GM19035 (cell line): ENCODE results near the gene RCOR1.

Source experiments
- ATAC-seq: cut with Tn5 transposase; IDR thresholded peaks from one replicate; pipeline ENCODE4 v1.9.1; 2021; ENCODE audit not compliant: unreplicated experiment

The RCOR1 gene

DNA sequence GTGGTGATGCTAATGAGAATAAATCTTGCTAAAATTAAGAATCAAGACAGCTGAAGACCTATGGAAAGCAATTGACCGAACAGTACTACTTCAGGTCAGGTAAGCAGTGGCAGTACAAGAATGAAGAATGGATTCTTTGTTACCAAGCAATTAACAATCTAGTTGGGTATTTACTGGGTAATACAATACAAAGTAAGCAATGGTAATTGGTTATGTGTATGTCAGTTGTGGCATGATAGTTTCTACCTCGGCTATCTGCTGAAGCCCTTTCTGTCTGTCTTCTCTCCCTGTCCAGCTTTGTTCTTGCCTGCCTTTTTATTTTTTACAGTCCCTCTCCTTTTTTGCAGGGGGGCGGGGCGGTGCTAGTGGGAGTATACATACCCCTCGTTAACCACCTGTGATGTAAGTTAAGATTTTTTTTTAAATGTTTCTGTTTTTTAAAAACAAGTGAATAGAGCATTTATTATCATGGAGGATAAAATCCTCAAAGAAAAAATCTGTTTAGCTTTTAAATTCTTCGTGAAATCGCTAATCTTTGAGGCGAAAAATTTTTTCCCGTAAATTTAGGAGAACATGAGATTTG is 75.9 kb downstream of the RCOR1 start:
- no peak for ATAC-seq

GRCh38 chr14:102671410-102671809 is 79.0 kb downstream of the RCOR1 start:
- ATAC-seq = no peak

DNA sequence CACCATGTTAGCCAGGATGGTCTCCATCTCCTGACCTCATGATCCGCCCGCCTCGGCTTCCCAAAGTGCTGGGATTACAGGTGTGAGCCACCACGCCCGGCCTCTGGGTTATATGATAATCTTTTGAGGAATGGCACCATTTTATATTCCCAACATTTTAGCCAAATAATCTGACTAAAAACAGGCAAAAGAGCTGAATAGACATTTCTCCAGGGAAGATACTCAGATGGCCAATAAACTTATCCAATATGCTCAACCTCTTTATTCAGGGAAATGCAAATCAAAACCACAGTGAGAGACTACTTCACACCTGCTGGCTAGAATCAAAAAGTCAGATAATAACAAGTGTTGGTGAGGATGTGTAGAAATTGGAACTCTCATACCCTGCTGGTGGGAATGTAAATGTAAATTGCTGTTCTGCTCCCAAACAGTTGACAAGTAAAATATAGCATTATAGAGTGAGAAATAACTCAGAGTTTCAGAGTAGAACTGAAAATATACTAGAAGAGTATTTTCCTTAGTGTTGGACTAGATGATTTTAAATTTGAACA is 80.0 kb downstream of the RCOR1 start:
- no peak for ATAC-seq

DNA sequence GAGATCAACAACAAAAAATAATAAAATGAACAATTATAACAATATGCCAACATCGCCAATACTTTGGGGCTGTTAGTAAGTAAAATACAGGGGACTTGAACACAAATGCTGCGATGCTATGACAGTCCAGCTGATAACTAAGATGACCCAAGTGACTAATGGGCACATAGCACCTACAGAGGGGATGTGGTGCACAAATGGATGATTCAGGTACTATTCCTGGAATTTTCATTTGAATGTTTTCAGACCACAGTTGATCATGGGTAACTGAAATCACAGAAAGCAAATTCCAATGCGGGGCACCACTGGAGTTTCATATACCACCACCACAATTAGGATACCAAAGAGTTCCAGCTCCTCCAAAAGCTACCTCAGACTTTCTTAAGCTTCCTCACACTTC is 82.9 kb downstream of the RCOR1 start:
- no peak for ATAC-seq

DNA sequence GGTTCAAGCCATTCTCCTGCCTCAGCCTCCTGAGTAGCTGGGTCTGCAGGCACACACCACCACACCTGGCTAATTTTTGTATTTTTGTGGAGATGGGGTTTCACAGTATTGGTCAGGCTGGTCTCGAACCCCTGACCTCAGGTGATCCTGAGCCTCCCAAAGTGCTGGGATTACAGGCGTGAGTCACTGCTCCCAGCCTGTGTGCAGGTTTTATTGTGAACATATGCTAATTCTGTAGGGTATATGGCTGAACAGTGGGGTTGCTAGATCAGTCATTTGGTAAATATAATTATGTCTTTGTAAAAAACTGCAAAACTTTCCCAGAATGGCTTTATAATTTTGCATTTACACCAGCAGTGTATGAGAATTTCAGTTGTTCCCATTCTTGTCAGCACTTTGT is 85.9 kb downstream of the RCOR1 start:
- ATAC-seq = no peak

DNA sequence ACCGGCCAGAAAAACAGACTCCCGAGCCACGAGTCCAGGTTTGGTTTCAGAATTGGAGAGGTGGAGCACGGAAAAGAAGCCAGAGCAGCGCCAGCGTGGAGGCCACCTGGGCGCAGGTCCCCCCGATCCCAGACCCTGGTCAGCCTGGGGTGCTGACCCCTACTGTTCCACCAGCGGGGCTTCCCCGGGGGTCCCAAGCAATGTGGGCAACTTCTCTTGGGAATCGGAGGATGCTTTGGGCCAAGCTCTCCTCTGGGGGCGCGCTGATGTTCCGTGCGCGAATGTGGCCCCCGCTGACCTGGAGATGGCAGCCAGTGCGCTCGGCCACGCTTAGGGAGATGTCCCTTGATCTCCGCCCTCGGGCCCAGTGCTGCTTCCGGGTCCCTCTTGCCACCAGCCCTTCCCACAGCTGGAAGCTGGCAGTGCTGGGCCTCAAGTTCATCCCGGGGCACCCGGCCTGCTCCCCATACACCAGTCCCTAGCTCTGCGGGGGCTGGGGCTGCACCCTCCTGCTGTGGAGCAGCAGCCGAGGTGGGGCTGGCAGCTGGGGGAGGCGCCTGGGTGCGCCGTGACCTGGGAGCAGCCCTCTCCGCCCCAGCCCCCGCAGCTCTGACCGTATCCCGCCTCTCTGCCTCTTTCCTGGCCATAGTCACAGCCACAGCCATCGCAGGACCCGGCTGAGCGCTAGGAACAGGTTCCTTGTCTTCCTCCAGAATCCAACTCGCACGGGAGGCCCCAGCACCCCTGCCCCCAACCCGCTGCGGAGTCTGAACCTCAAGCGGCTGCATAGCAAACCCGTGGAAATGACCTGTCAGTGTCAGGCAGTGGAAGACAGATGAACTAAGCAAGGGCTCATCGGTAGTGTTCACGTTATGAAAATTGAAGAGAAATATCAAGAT is 91.2 kb downstream of the RCOR1 start:
- ATAC-seq = no peak

DNA sequence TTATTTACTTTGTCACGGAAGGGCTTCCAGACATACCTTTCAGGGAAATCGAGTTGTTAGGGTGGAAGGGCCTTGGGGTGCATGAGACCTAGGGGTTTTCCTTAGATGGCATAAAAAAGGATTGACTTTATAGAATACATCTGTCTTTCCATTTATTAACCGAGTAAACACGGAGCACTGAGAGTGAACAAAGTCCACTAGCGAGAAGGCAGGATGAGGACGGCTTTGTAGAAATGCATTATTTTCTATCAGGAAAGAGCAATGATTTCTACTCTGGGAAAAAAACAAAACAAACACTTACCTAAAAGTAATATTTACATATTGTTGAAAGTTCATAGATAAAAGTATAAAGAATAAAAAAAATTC is 91.8 kb downstream of the RCOR1 start:
- no peak for ATAC-seq

DNA sequence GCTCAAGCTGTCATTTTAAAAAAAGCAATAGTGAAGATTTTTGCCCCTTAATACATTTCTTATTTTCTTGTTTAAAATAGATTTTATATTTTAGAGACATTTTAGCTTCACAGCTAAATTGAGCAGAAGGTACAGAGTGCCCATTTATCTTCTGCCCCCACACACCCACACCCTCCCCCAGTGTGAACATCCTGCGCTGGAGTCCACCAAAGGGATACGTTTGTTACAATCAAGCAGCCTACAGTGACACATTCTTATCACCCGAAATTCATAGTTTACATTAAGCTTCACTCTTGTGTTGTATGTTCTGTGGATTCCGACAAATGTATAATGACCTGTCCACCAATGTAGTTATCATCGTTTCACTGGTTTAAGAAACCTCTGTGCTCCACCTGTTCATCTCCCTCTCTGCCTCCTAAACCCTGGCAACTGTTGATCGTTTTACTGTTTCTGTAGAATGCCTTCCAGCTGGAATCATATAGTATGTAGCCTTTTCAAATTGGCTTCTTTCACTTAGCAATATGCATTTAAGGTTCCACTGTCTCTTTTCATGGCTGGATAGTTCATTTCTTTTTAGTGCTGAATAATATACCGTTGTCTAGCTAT is 93.8 kb downstream of the RCOR1 start:
- ATAC-seq = no peak

GRCh38 chr14:102688290-102688689 is 95.8 kb downstream of the RCOR1 start:
- no peak for ATAC-seq

DNA sequence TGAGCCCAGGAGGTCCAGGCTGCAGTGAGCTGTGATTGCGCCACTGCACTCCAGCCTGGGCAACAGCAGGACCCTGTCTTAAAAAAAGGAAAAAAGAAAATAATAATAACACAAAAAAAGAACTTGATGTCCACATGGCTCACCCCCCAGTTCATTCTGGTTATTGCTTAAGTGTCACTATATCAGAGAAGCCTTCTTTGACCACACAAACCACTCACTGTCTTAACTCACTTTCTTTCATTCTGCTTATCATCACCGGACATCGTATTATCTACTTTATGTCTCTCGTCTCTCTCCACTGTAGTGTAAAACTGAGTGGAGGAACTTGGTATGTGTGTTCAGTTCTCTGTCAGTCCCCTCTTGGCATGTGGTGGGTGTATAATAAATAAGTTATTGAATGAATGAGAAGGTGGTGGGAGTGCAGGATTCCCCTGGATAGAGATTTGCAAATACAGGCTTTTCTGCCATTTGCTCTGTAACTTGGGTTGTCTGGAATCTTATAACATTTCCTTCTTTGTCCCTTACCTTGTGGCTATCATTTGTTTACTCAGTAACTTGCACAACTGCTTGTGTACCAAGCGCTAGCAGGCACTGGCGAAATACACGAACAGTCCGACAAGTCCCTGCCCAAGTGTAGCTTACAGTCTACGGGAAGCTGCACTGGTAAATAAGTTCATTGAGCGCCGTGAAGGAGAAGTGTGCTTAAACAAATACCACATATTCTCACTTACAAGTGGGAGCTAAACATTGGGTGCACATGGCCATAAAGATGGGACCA is 98.2 kb downstream of the RCOR1 start:
- ATAC-seq = no peak

DNA sequence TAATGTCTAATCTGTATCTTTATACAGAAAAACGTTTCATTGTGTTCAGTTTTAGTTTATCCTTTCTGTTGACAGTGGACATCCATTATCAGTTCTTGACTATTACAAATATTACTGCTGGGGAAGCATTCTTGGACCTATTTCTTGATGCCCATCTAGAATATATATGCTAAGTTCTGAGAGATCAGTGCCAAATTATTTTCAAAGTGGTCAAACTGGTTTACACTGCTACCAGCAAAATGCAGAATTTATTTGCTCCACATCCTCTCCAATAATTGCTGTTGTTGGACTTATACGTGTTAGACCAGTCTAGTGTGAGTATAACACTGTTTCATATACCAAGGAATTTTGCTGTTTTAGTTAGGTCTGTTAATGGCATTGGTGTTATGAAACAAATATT is 99.3 kb downstream of the RCOR1 start:
- no peak for ATAC-seq

- ATAC-seq = no peak
Observed at GRCh38 chr14:102692334-102692733, 99.9 kb downstream of the RCOR1 start.

DNA sequence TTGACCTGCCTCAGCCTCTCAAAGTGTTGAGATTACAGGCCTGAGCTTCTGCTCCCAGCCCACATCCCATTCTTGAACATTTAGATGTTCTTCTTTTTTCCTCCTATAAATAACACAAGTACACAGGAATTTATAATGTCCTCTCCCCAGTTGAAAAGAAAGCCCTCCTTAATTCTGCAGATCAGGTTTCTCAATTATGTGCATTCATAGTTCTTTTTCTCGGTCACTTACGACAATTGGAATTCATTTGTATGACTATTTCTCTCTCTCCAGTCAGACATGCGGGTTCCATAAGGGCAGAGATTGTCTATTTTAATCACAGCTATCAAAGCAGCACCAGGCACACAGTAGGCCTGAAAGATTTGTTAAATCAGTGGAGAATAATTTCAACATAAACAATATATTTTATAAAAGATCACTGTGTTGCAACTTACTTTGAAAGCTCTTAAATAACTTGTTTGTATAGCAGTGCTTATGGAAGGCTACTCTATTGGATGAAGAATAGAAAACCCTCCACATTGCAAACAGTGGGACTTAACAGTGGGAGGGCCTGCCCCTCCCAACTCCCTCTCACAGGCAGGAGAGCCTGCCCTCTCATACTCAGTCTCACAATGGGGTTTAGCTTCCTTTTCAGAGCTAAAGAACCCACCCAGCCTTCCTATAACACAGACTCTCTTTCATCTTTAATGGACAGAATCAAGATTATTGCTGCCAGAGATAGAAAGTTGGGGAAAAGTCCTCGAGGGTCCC is 100.7 kb downstream of the RCOR1 start:
- ATAC-seq = no peak

- ATAC-seq = no peak
Observed at GRCh38 chr14:102694530-102695166, 102.2 kb downstream of the RCOR1 start.

- no peak for ATAC-seq
Observed at GRCh38 chr14:102695167-102695555, 102.7 kb downstream of the RCOR1 start.

DNA sequence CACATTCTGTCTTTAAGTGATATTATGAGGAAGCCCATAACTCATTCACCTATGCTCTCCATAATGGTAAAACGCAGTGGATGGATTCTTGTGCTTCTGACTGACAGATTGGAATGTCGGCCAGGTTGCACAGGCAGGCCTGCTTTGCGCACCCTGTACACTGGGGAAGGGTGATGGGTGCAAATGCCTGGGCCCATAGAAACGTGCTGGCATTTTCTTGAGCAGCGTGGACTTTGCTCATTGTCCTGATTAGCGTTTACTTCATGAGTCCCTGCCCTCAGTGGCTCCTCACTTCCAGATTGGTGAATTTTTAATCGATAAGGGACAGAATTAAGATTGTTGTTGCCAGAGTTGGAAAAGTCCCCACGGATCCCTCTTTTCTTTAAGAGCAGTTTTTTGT is 103.9 kb downstream of the RCOR1 start:
- ATAC-seq = no peak

- ATAC-seq = no peak
Observed at GRCh38 chr14:102696856-102697495, 104.5 kb downstream of the RCOR1 start.

DNA sequence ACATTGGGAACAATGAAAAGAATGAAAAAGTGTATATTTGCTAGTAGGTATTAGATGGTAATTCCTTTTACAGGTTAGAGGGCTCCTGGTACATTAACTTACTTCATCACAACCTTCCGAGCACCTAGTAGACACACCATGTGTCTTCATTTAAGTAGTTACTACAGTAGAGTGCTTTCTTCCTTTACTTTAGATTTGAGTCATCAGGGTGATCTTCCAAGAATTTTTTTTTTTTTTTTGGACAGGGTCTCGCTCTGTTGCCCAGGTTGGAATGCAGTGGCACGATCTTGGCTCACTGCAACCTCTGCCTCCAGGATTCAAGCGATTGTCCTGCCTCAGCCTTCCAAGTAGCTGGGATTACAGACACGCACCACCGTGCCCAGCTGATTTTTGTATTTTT is 105.1 kb downstream of the RCOR1 start:
- no peak for ATAC-seq

- ATAC-seq = no peak
Observed at GRCh38 chr14:102699416-102700110, 107.1 kb downstream of the RCOR1 start.
